ENCODE data around the gene SEMA3A.

Gene SEMA3A

GRCh38 chr7:84111842-84112241 is 82.7 kb downstream of the SEMA3A start:
- DNase-seq (ENCODE audit: low spot score) = no peak
- in situ Hi-C loops (cut with MboI; ENCODE audit: low pct_unique_long_range_greater_than_20kb, low sequenced_read_pairs, unreplicated experiment) = no loop called here
- TF ChIP-seq CTCF (IDR thresholded peaks at IDR 0.05; ENCODE audit: extremely low read depth, insufficient read depth, missing control alignments) = no peak

- DNase-seq (ENCODE audit: low spot score) = no peak
- in situ Hi-C loops (cut with MboI; ENCODE audit: low pct_unique_long_range_greater_than_20kb, low sequenced_read_pairs, unreplicated experiment) = no loop called here
- no peak for TF ChIP-seq CTCF (IDR thresholded peaks at IDR 0.05; ENCODE audit: extremely low read depth, insufficient read depth, missing control alignments)
Observed at GRCh38 chr7:84110400-84110799, 84.2 kb downstream of the SEMA3A start.

- DNase-seq (ENCODE audit: low spot score) = no peak
- in situ Hi-C loops (cut with MboI; ENCODE audit: low pct_unique_long_range_greater_than_20kb, low sequenced_read_pairs, unreplicated experiment) = no loop called here
Observed at GRCh38 chr7:84108787-84109186, 85.8 kb downstream of the SEMA3A start.

GRCh38 chr7:84108119-84108518 is 86.5 kb downstream of the SEMA3A start:
- TF ChIP-seq CTCF (IDR thresholded peaks at IDR 0.05; ENCODE audit: extremely low read depth, insufficient read depth, missing control alignments) = no peak
- no peak for DNase-seq (ENCODE audit: low spot score)
- in situ Hi-C loops (cut with MboI; ENCODE audit: low pct_unique_long_range_greater_than_20kb, low sequenced_read_pairs, unreplicated experiment) = no loop called here

More at GRCh38 chr7:84108787-84109186, 85.8 kb downstream of the SEMA3A start:
- no peak for TF ChIP-seq CTCF (IDR thresholded peaks at IDR 0.05; ENCODE audit: extremely low read depth, insufficient read depth, missing control alignments)

- DNase-seq (ENCODE audit: low spot score) = no peak
- no peak for TF ChIP-seq CTCF (IDR thresholded peaks at IDR 0.05; ENCODE audit: extremely low read depth, insufficient read depth, missing control alignments)
- in situ Hi-C loops (cut with MboI; ENCODE audit: low pct_unique_long_range_greater_than_20kb, low sequenced_read_pairs, unreplicated experiment) = no loop called here
Observed at GRCh38 chr7:84107259-84107658, 87.3 kb downstream of the SEMA3A start.

- TF ChIP-seq CTCF (IDR thresholded peaks at IDR 0.05; ENCODE audit: extremely low read depth, insufficient read depth, missing control alignments) = no peak
- no peak for DNase-seq (ENCODE audit: low spot score)
- in situ Hi-C loops (cut with MboI; ENCODE audit: low pct_unique_long_range_greater_than_20kb, low sequenced_read_pairs, unreplicated experiment) = no loop called here
Observed at GRCh38 chr7:84106291-84106690, 88.3 kb downstream of the SEMA3A start.

- in situ Hi-C loops (cut with MboI; ENCODE audit: low pct_unique_long_range_greater_than_20kb, low sequenced_read_pairs, unreplicated experiment) = no loop called here
- TF ChIP-seq CTCF (IDR thresholded peaks at IDR 0.05; ENCODE audit: extremely low read depth, insufficient read depth, missing control alignments) = no peak
- no peak for DNase-seq (ENCODE audit: low spot score)
Observed at GRCh38 chr7:84105586-84105985, 89.0 kb downstream of the SEMA3A start.
